Renal cortical epithelial cell (primary cell): ENCODE results near the gene PLCD4. TPM values are rescaled to one million over a fixed set of nuclear protein-coding genes. Genes with fewer than 3 reads are reported as not detected.

Experiments
- DNase-seq: peaks from one replicate; pipeline ENCODE4 v3.0.0-alpha.2; 2011; ENCODE audit warnings: low read depth
- total RNA-seq: library from RNA; depleted of rRNA; stranded (reverse); fragments of >200 nt; gene quantifications from 2 replicates; pipeline ENCODE4 v1.2.3, GENCODE V29; 2014

The PLCD4 gene
- total RNA-seq, 1 donor from 2014 or later: 2.9 TPM

DNA sequence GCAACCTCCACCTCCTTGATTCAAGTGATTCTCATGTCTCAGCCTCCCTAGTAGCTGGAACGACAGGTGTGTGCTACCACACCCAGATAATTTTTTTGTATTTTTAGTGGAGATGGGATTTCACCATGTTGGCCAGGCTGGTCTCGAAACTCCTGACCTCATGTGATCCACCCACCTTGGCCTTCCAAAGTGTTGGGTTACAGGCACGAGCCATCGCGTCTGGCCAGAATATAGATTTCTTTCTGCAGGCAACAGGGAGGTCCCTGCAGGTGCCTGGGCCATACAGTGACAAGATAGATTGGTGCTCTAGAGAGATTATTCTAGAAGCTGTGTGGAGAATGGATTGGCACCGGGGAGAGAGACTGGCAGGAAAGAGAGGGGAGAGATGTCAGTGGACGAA is 13.3 kb downstream of the PLCD4 start:
- no peak for DNase-seq

DNA sequence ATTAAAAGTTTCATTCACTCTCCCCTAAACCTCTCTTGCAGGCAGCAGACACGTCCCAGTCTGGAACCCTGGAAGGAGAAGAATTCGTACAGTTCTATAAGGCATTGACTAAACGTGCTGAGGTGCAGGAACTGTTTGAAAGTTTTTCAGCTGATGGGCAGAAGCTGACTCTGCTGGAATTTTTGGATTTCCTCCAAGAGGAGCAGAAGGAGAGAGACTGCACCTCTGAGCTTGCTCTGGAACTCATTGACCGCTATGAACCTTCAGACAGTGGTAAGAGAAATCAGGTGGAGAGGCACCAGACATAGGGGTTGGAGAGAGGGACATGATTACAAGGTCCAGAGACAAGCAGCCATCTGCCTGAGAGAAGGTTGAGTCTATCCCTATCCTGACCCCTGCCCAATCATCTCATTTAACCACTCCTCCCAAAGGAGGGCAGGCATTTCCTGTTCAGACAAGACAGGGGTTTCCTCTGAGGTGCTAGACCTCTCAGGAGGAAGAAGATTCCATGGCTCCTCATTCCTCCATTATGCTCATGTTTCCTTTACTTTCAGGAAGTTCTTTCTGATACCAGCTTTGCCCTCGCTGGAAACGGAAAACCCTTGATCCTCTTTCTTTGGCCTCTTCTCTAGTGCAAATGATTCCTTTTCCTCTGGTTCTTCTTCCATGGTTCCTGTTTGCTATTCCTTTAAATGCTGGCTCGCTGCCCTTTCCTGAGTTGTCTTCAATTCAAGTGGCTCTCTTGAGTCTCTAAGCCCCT is 15.1 kb downstream of the PLCD4 start:
- peak; percentile 39 for DNase-seq

DNA sequence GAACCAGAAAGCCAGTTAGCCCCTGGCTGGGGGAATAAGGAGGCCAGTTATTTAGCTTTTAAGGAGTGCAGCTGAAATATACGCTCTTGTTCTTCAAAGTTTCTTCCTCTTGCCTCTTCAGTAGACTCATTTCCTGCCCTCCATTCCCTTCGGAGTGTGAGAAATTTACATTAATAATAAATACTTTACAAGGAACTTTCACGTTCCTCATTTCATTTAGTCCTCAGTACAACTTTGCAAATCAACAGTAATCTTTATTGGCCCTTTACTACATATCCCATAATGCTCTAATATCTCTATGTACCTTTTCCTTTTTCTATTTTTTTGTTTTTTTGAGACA is 15.6 kb downstream of the PLCD4 start:
- DNase-seq: no peak

DNA sequence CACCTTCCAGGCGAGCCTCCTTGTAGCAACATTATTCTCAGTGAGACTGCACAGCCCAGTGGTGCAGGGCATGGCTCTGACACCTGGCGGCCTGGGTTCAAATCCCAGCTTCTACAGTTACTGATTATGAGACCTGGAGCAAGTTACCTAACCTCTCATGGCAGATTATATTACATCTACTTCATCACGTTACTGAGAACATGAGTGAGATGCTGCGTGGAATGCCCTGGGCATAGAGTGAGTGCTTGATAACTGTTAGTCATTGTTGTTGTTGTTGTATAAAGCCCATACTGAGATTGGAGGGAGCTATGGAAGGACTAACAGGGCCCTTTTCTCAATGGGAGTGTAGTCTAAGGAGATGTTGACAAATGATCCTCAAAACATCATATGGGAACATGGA is 18.7 kb downstream of the PLCD4 start:
- DNase-seq: no peak

DNA sequence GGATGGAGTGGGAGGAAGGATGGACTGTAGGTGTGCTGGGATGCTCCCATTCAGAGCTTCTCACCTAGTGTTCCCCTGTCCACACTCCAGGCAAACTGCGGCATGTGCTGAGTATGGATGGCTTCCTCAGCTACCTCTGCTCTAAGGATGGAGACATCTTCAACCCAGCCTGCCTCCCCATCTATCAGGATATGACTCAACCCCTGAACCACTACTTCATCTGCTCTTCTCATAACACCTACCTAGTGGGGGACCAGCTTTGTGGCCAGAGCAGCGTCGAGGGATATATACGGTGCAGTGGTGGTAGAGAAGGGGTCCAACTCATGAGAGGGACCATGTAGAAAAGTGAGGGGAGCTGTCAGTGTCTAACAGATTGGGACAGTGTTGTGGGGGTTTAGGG is 20.2 kb downstream of the PLCD4 start:
- no peak for DNase-seq

DNA sequence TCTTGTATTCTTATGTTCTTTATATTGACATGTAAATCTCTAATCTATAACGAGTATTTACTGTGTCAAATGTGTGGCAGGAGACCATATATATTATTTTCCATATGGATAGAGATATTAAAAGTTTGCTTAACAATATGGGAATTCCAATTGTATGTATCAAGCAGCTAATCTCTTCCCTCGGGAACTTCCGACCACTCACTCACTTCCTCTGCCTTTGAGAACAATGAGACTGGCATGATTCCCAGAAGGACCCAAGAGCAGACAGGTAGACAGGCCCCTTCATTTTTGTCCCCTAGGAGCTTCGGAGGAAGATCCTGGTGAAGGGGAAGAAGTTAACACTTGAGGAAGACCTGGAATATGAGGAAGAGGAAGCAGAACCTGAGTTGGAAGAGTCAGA is 24.1 kb downstream of the PLCD4 start:
- DNase-seq: peak; percentile 41

DNA sequence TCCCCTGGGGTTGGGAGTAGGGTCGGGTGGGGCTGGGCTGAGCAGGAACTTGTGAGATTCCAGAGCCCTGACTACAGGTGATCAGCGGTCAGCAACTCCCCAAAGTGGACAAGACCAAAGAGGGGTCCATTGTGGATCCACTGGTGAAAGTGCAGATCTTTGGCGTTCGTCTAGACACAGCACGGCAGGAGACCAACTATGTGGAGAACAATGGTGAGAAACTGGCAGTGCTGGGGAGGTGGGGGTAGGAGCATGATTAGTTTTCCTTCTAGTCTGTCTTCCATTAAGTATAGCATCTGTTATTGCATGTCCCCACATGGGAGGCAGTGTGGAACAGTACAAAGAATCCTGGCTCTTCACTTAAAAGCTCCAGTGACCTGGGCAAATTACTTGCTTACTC is 28.0 kb downstream of the PLCD4 start:
- DNase-seq: no peak

DNA sequence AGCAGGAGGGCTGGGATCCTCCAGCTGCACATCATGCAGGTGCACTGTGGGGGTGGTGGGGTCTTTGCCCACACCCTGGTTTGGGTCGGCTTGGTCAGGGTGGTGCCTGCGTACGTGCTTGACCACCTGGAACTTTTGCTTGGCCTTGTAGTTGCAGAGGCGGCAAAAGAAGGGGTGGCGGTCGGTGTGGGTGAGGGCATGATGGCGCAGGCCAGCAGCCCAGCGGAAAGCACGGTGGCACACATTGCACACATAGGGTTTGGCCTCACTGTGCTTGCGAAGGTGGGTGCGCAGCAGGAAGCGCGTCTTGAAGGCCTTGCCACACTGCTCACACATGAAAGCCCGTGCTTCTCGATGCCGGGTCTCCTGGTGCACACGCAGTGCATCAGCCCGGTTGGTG is 30.7 kb downstream of the PLCD4 start:
- no peak for DNase-seq

DNA sequence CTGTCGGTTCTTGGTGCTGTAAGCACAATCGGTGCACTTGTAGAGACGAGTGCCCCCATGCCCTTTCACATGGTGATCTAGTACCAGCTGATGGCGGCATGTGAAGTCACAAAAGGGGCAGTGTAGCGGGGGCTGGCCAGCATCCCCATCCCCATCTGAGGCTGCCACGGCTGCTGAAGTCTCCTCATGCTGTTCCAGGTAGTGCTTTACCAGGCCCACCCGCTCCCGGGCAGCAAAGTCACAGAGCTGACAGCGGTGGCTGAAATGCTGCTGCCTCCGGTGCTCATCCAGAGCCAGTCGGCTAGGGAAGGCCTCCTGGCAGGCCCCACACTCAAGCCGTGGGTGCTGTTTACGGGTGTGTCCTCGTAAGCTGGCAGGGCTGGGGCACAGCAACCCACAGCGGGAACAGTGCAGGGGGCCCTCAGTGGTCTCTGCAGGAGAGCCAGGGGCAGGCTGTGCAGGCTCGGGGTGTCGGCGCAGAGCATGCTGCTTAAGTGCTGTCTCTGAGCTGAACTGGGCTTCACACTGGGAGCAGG is 34.5 kb downstream of the PLCD4 start:
- no peak for DNase-seq

DNA sequence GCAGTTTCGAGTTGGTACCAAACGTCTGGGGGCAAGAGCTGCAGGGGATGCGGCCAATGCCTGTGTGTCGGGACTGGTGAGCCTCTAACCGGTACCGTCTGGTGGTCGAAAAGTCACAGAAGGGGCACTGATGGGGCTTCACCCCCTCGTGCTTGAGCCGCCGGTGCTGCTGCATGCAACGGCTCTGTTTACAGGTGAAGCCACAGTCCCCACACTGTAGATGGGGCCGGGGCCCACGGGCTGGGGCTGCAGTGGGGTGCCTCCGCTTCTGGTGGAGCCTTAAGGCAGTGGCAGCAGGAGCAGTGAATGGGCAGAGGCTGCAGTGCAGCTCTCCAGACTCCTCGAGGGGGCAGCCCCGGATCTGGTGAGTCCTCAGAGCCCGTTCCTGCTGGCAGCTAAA is 35.1 kb downstream of the PLCD4 start:
- no peak for DNase-seq

DNA sequence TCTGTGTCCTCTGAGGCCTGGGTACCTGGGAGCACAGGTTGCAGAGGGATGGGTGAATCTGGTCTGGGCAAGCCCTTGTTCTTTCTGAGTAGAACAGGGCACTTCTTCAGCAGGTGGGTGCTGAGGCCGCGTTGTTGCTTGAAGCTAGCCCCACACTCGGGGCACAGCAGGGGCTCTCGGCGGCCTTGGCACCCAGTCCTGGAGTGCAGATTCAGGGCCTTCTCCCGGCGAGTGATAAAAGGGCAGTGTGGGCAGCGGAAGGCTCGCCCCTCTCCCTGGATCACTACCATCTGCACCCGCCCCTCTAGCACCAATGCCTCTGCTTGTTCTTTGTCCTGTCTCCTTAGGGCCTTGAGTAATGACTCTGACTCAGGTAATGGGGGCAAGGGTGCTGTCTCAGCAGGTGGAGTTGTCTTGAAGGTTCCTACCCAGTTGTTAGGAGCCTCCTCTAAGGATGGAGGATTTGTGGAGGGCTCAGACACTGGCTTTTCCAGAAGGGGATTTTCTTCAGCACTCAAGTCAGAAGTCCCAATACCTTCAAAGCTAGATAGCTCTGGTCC is 36.1 kb downstream of the PLCD4 start:
- peak; percentile 6 for DNase-seq

DNA sequence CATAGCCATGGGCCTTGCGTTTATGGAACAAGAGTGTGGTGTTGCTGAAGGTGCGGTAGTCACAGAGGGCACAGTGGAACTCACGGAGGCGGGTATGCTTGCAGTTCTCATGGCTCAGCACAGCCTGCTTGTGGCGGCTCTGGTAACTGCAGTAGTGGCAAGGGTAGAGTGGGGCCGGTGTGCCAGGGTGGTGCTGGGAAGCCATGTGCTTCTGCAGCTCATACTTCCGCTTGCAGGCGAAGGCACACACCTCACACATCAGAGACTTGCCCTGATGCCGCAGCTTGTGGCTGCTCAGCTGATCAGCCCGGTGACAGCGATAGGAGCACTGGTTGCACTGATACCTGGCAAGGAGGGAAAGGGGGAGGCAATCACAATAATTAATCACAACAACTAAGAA is 37.0 kb downstream of the PLCD4 start:
- DNase-seq: no peak

DNA sequence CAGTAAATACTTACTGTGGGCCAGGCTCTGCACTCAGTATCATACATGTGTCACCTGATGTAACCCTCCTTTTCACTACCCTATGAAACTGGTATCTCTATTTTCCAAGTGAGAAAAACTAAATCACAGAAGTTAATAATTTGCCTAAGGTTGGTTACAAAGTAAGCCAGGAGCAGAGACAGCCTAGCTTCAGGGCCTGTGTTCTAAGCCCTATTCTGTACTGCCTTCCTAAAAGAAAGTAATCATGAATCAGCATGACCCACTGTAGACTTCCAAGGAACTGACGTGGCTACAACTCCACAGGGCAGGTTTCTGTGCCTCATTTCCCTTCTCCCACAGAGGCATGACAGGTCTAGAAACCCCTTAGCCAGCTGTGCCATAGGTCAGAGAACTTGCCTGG is 37.4 kb downstream of the PLCD4 start:
- peak; percentile 99 for DNase-seq

DNA sequence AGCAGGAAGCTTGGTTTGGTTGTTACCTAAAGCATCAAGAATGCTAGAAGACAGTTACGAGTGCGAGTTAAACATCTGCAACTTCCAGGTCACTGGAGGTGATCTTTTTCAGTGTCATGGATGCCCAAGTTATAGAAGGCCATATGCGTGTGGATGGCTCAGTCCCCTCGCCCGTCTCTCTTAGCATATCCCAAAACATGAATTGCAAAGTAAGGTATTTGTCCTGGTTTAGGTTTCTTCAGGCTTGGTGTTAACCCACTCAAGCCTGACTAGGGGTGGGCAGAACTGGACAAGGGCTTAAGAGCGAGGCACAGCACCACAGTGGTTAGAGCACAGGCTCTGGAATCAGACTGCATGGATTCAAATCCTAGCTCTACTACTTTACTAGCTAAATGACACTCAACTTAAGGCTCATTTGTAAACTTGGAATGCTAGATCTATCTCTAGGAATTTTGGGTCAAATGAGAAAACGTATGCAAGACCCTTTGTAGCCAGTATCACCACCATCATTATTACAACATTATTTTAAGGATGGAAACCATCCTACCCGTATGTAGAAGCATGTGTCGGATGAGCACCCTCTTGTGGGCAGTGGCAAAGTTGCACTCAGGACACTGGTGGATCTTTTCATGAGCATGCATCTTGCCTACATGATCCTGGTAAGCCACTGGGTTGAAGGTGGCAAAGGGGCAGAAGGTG is 40.5 kb downstream of the PLCD4 start:
- peak; percentile 70 for DNase-seq

DNA sequence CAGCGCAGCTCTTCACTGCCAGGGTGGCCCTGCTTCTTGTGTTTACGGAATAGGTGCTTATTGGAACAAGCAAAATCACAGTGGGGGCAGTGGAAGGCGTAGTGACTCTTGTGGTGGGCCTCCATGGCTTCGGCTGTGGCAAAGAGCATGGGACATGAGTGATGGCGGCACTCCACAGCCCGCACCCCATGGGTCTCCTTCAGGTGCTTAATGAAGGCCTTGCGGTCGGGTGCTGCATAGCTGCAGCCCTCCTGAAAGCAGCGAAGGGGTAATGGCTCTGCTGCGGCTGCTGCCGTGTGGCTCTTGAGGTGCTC is 41.0 kb downstream of the PLCD4 start:
- no peak for DNase-seq

DNA sequence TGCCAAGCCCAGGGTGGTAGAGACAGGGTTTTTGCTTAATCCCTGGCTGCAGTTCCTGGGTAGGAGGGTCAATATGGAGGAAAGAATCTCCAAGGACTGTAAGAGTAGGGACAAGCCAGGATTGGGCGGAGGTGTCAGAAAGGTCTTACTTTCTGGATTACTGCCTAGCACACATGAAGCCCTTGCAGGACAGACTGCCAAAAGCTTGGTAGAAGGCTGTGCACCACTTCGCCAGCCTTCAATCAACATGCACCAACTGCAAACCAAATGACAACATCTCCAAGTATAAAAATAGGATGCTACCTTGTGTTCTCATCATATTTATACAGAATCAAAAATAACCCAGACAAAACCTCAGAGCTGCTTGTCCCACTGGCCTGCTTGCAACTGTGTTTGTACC is 48.1 kb downstream of the PLCD4 start:
- DNase-seq: no peak

DNA sequence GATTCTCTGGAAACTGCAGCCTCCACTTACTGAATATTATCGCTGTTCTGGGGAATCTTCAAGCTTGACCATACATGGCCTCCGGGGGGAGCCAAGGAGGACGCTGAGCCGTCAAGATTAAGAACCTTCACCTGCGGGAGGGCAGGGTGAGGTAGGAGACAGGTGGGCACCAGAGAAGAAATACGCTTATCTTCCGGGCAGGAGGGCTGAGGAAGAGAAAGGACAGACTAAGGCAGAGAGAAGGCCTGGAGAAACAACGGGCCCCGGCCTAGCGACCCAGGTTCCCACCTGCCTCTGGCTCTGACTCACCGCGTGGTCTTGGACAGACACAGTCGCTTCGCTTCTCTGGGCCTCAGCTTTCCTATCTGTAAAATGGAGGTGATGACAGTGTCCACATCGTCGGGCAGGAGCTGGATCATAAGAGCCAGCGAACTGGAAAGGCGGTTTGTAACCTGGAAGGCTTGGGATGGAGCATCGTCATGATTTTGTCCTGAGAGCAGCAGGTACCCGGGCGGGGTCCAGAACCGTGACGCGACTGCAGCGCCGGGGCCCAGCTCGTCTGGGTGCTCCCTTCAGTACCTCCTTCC is 51.1 kb downstream of the PLCD4 start:
- peak; percentile 51 for DNase-seq

DNA sequence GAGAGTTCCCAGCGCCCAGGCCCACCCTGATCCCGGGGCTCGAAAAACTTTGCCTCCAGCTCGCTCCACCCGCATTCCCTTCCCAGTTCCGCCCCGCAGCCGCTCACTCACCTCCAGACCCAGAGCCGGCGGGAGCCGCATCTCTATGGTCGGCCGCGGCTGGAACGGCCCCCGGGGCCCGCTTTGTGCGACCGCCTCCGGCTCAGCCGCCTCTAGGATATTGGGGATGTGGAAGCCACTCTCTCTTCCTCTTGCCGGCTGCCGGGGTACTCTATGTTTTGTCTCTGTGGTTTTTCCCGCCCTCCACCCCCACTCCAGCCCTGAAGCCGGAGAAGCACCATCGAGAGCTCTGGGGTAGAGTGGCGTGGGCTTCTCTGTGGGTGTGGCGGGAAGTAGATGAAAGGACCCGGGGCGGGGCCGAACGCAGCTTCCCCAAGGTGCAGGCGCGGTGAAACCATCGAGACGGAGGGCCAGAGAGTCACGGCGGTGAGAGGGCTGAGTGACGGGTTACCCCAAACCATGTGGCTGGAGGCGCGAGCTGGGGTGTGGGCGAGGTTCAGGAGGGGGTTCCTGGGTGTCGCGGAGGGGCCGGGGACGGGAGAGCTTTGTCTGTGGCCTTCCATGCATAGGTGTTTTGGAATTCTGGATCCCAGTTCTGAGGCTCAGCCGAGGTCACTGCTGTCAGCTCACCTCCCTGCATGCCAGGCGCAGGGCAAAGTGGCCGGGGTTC is 51.7 kb downstream of the PLCD4 start, which contains the start of the genes BCS1L and ZNF142:
Gene BCS1L, plus strand, starts transcription at position 426 of the 730 bp plus-strand sequence. CDS start 1,305 bp downstream, outside the sequence.
Gene ZNF142, minus strand, starts transcription at position 366 of the 730 bp plus-strand sequence. CDS start 3,194 bp downstream, outside the sequence.
- DNase-seq: peak; percentile 85

DNA sequence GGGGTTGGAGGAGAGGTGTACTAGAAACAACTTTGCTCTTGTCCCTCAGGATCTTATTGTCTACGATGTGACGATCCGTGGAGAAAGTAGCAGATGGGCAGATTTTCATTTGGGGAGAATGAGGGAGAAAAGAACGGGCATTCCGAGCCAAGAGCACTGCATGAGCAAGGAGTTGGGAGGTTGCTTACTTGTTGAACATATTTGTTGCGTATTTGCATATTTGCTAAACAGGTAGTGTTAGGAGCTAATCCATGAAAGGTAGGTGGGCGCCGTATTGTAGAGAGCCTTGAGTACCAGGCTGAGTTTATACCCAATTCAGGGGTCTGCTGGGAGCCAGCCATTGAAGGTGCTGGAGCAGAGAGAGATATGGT is 52.3 kb downstream of the PLCD4 start:
- DNase-seq: no peak

DNA sequence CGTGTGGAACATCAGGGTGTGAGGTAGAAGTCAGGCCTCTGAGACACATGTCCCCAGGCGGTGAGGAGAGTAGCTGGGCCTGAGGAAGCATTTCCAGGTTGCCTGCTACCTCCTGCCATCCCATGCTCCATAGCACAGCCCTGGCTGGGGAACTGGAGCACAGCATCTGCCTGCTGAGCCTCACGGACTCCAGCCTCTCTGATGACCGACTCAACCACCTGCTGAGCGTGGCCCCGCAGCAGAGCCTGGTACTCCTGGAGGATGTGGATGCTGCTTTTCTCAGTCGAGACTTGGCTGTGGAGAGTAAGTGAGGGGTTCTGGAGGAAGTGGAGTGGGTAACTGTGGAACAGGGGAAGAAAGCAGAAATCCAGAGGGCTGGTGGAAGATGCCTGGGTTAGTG is 54.7 kb downstream of the PLCD4 start:
- DNase-seq: no peak

DNA sequence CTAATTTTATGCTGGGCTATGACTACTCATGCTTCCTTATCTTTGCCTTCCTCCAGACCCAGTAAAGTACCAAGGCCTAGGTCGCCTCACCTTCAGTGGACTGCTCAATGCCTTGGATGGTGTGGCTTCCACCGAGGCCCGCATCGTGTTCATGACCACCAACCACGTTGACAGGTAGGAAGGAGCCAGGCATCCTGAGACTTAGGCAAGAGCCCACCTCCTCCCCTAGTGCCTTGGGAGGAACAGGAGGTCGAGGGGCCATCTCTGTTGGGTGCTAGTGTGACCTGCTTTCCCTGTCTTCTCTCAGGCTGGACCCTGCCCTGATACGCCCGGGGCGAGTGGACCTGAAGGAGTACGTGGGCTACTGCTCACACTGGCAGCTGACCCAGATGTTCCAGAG is 55.1 kb downstream of the PLCD4 start:
- DNase-seq: no peak

DNA sequence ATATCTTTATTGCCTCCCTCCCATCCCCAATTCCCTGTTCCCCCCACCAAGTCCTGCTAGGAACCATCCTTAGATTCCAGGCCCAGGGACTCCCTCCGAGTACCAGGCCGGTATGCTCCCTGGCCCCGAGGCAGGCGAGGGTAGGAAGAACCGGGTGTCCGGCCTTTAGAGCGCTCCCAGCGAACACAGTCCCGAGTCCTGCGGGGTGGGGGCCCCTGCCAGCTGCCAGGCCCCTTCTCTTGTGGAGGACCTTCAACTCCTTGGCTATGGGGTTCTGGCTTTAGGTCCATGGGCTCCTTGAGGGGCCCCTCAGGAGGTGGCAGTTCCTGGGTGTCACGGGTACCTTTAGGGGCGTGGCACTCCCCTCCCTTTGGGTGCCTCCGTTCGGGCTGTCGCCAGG is 56.2 kb downstream of the PLCD4 start:
- no peak for DNase-seq
